Astrocyte of the spinal cord (primary cell): ENCODE data around the gene GAD1.
A peak's percentile ranks its signal among the peaks of the same experiment; 100 is the strongest.

ENCODE experiments used
- DNase-seq: peaks from one replicate; pipeline ENCODE4 v3.0.0; 2011; ENCODE audit warnings: low read depth, low spot score
- H3K4me3 ChIP-seq: 2 replicates; pipeline ENCODE4 v1.5.1; 2011; ENCODE audit warnings: low read depth, mild to moderate bottlenecking, low read length, moderate library complexity
- in situ Hi-C: cut with HindIII; loops from 2 replicates; pipeline ENCODE4 v1.10.0; 2017; ENCODE audit warnings: low sequenced_read_pairs
- TF ChIP-seq, protein P1 (sequence below): IDR thresholded peaks from 2 replicates; pipeline ENCODE4 v1.5.1; 2012; ENCODE audit warnings: low read depth, mild to moderate bottlenecking, low read length, inconsistent platforms

The GAD1 gene

DNA sequence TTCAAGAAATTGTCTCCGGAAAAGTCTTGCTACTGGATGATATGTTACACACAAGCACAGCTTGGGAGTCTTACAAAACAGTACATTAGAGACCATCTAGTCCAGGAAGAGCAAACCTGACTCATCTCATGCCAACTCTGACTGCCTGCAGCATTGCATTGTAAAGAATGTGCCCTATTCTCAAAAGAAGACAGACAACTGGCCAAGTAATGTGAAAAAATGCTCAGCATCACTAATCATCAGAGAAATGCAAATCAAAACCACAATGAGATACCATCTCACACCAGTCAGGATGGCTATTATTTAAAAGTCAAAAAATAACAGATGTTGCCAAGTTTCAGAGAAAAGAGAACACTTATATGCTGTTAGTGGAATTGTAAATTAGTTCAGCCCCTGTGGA is 69.7 kb downstream of the GAD1 start:
- TF ChIP-seq, protein P1, sequence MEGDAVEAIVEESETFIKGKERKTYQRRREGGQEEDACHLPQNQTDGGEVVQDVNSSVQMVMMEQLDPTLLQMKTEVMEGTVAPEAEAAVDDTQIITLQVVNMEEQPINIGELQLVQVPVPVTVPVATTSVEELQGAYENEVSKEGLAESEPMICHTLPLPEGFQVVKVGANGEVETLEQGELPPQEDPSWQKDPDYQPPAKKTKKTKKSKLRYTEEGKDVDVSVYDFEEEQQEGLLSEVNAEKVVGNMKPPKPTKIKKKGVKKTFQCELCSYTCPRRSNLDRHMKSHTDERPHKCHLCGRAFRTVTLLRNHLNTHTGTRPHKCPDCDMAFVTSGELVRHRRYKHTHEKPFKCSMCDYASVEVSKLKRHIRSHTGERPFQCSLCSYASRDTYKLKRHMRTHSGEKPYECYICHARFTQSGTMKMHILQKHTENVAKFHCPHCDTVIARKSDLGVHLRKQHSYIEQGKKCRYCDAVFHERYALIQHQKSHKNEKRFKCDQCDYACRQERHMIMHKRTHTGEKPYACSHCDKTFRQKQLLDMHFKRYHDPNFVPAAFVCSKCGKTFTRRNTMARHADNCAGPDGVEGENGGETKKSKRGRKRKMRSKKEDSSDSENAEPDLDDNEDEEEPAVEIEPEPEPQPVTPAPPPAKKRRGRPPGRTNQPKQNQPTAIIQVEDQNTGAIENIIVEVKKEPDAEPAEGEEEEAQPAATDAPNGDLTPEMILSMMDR, result no peak
- in situ Hi-C loops, result no loop called here
- DNase-seq, result peak; percentile 65
- no peak overlapping the region for H3K4me3 ChIP-seq

- in situ Hi-C loops, result no loop called here
- TF ChIP-seq, protein P1, result no peak
- H3K4me3 ChIP-seq, result no peak overlapping the region
- no peak for DNase-seq
Observed at GRCh38 chr2:170887496-170887895, 70.8 kb downstream of the GAD1 start.

GRCh38 chr2:170887896-170888295 is 71.2 kb downstream of the GAD1 start:
- DNase-seq, result no peak
- no peak overlapping the region for H3K4me3 ChIP-seq
- in situ Hi-C loops, result no loop called here
- TF ChIP-seq, protein P1, result no peak

GRCh38 chr2:170891893-170892292 is 75.2 kb downstream of the GAD1 start:
- in situ Hi-C loops, result no loop called here
- DNase-seq, result no peak
- H3K4me3 ChIP-seq, result no peak overlapping the region
- TF ChIP-seq, protein P1, result no peak

DNA sequence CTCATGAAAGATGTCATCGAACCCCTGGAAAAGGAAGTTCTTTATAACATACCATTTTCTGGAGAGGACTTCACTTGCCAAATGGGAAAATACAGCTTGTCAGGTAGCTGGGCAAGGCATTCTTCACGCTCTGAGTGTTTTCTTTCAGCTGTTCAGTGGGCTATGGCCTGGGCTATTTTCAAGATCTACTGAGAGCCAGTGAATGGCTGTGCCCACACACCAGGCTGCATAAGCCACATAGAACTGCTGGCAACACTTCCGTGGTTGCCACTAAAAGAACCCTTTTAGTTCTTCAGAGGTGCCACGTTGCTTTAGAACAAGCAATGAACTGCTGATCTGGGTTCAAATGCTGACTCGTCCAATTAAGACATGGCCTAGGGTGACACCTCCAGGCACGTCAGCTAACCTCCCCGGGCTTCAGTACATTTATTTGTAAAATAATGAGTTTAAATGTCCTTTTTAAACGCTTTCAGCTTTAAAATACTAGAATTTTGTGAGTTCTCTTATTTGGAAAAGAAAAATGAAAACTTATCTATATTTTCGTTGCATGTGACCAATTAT is 75.8 kb downstream of the GAD1 start:
- H3K4me3 ChIP-seq, result no peak overlapping the region
- TF ChIP-seq, protein P1, result no peak

DNA sequence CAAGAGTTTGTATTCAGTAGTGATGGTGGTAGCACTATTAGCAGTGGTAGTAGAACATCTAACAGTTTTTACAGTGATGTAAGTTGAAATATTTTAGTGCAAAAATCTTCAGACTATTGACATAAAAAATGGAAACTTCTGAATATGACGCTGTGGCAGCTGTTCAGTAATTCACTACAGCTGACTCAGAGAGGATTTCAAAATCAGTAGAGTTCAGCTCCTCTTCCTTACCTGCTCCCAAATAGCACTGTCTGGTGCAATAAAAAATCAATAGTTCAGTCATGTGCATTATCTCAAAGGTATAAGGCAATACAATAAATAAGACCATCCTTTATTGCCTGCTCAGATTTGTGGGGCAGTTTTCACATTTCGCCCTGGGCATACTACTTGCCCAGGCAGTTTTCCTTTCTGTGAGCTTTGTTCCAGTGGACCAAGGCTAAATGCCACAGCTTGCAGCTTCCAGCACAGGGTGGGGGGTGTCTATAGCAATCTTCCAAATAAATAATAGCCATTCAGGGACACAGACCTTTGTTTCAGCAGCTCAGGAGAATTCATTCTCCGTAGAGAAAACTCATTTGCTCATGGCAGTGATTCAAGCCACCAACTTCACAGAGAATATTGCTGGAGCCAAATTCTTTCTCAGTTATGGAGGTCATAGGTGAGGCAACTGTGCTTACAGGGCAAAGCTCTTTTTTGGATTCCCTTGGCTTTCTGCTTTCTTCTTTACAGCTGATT is 78.5 kb downstream of the GAD1 start:
- TF ChIP-seq, protein P1, result no peak
- DNase-seq, result peak; percentile 16

More for the DNA sequence above, 75.8 kb downstream of the GAD1 start:
- in situ Hi-C loops, result no loop called here
- DNase-seq, result no peak

More for the DNA sequence above, 78.5 kb downstream of the GAD1 start:
- H3K4me3 ChIP-seq, result no peak overlapping the region
- in situ Hi-C loops, result no loop called here
